SK-N-SH (cell line): ENCODE results near the gene KDM4F.

Experiments
- CHD2 ChIP-seq: fragments of 150-350 bp; IDR thresholded peaks from 2 replicates; pipeline ENCODE4 v1.6.1; 2018; ENCODE audit warnings: low read length; ENCODE audit not compliant: partially characterized antibody
- CTCF ChIP-seq: fragments of 200-600 bp; sonication (generic); IDR thresholded peaks from 2 replicates; pipeline ENCODE4 v1.6.1; 2017; ENCODE audit warnings: antibody characterized with exemption, mild to moderate bottlenecking, moderate library complexity
- POLR2AphosphoS5 ChIP-seq: IDR thresholded peaks from 2 replicates; pipeline ENCODE4 v1.6.1; 2012; ENCODE audit warnings: low read depth, low read length
- RAD21 ChIP-seq: IDR thresholded peaks from 2 replicates; pipeline ENCODE4 v1.6.1; 2012; ENCODE audit warnings: mild to moderate bottlenecking, low read length
- RFX5 ChIP-seq: IDR thresholded peaks from 2 replicates; pipeline ENCODE4 v1.6.1; 2012; ENCODE audit warnings: mild to moderate bottlenecking, improper control_type of control experiment, low read length
- SMC3 ChIP-seq: IDR thresholded peaks from 2 replicates; pipeline ENCODE4 v1.6.1; 2012; ENCODE audit warnings: low read depth, low read length, improper control_type of control experiment
- TAF1 ChIP-seq: IDR thresholded peaks from 2 replicates; pipeline ENCODE4 v1.6.1; 2012; ENCODE audit warnings: low read depth, mild to moderate bottlenecking, low read length, moderate library complexity, borderline replicate concordance
- YY1 ChIP-seq: IDR thresholded peaks from 2 replicates; pipeline ENCODE4 v1.4.0; 2012; ENCODE audit warnings: low read depth, mild to moderate bottlenecking
- TF ChIP-seq, protein P1 (sequence below): IDR thresholded peaks from 2 replicates; pipeline ENCODE4 v1.4.0; 2012; ENCODE audit warnings: low read depth
- TF ChIP-seq, protein P2 (sequence below): fragments of 150-350 bp; IDR thresholded peaks from 2 replicates; pipeline ENCODE4 v1.6.1; 2017; ENCODE audit warnings: antibody characterized with exemption, low read length, low read depth, borderline replicate concordance

DNA sequence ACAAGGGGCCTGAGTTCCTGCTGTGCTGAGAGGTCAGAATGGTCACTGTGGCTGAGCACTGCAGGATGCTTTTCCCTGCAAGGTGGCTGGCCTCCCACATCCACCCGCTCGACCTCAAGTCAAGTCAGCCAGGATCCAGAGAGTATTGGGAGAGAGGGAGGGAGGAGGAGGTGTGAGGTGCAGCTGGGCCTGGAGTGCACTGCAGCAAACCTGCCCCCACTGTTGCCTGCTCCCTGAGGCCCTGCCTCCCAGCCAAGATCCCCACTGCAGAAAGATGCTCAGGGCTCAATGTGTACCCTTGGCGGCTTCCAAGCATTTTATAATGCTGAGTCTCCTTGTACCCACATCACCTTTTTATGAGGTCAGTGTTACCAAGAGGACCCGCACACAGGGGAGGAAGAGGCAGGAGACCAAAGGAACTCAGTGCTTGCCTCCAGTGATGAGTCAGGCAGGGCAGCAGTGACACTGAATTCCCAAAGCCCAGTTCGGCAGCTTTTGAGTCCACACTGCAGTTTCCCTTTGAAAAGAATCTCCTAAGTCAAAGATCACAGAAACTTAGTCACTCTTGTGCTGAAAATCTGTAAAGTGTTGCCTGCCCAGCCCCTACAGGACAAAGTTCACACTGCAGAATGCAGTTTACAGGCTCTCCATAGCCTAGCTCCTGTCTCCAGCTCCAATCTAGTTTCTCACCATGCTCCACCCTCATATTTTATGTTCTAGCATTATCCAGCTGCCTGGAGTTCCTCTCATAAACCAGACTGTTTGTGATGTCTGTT, 43.5 kb downstream of the KDM4F start:
- TF ChIP-seq TAF1 (no peak), CHD2 (no peak), CTCF (peak; percentile 53), RAD21 (no peak), SMC3 (no peak), RFX5 (no peak), YY1 (no peak), POLR2AphosphoS5 (no peak)
- TF ChIP-seq, protein P1, sequence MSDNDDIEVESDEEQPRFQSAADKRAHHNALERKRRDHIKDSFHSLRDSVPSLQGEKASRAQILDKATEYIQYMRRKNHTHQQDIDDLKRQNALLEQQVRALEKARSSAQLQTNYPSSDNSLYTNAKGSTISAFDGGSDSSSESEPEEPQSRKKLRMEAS: no peak
- TF ChIP-seq, protein P2, sequence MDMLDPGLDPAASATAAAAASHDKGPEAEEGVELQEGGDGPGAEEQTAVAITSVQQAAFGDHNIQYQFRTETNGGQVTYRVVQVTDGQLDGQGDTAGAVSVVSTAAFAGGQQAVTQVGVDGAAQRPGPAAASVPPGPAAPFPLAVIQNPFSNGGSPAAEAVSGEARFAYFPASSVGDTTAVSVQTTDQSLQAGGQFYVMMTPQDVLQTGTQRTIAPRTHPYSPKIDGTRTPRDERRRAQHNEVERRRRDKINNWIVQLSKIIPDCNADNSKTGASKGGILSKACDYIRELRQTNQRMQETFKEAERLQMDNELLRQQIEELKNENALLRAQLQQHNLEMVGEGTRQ: no peak
